Endothelial cell of umbilical vein (primary cell): ENCODE data around the gene RGS9. TPM values are rescaled to one million over a fixed set of nuclear protein-coding genes. Genes with fewer than 3 reads are reported as not detected.

Experiments
- BruUV-seq: library from RNA; stranded (reverse); fragments of 400-500 nt; replicated peaks from 2 replicates; lab custom pipeline; 2021; lab: Mats Ljungman, UMichigan
- CTCF ChIA-PET: fragments of 300-600, 350-600 bp; sonication (Branson Sonifier 250); formaldehyde crosslinking; loops from one replicate; lab custom pipeline; 2021; ENCODE audit warnings: antibody characterized with exemption, inconsistent platforms; lab: Charles Lee
- POLR2A ChIA-PET: fragments of 300-600, 350-600 bp; sonication (Branson Sonifier 250); formaldehyde crosslinking; loops from one replicate; lab custom pipeline; 2021; ENCODE audit warnings: antibody characterized with exemption, inconsistent platforms; lab: Charles Lee
- DNase-seq: peaks from one replicate; pipeline ENCODE4 v3.0.0-alpha.2; 2011; ENCODE audit warnings: low read depth, low spot score
- FAIRE-seq: peaks from 2 replicates; lab custom pipeline; 2011; peaks lifted over from hg19 to GRCh38; lab: Jason Lieb, UNC
- H2AFZ ChIP-seq: 2 replicates; pipeline ENCODE4 v1.6.0; 2012; ENCODE audit warnings: low read depth, low read length, control low read depth, inconsistent platforms
- H3K27ac ChIP-seq: 2 replicates; pipeline ENCODE4 v1.5.1; 2011; ENCODE audit warnings: low read depth, mild to moderate bottlenecking, control low read depth, low read length, moderate library complexity; ENCODE audit not compliant: insufficient read depth
- H3K27me3 ChIP-seq, 2 experiments: 2 replicates each; pipeline versions ENCODE4 v1.6.0 to v1.6.1; 2011; ENCODE audit warnings: low read length in 2 of 2, mixed read lengths in 1 of 2; ENCODE audit not compliant: control insufficient read depth in 2 of 2, insufficient read depth in 2 of 2
- H3K36me3 ChIP-seq, 2 experiments: 2 replicates in 1 of 2; 3 replicates in 1 of 2; pipeline ENCODE4 v1.5.1; 2011; ENCODE audit warnings: low read length in 2 of 2, mild to moderate bottlenecking in 1 of 2, moderate library complexity in 1 of 2; ENCODE audit not compliant: control insufficient read depth in 2 of 2, insufficient read depth in 2 of 2; ENCODE audit errors: extremely low read depth in 1 of 2
- H3K4me1 ChIP-seq: 3 replicates; pipeline ENCODE4 v1.5.1; 2011; ENCODE audit warnings: mild to moderate bottlenecking, low read length; ENCODE audit not compliant: control insufficient read depth, insufficient read depth; ENCODE audit errors: extremely low read depth
- H3K4me2 ChIP-seq: 2 replicates; pipeline ENCODE4 v1.6.1; 2011; ENCODE audit warnings: low read length, control low read depth, mixed read lengths; ENCODE audit not compliant: insufficient read depth
- H3K4me3 ChIP-seq, 3 experiments: fragments of 200-600 bp in 1 of 3; sonication (generic), shearing (Covaris generic) in 1 of 3; replicated peaks in 1 of 3; 2 replicates each; pipeline ENCODE4 v1.5.1; 2011 to 2016; ENCODE audit warnings: control low read depth in 3 of 3, low read length in 3 of 3, mild to moderate bottlenecking in 2 of 3, inconsistent platforms in 1 of 3, low read depth in 1 of 3, moderate library complexity in 1 of 3; ENCODE audit not compliant: insufficient read depth in 1 of 3
- H3K79me2 ChIP-seq: 2 replicates; pipeline ENCODE4 v1.6.0; 2012; ENCODE audit warnings: low read length, inconsistent platforms; ENCODE audit not compliant: control insufficient read depth, insufficient read depth
- H3K9ac ChIP-seq: replicated peaks from 2 replicates; pipeline ENCODE3; 2011; ENCODE audit warnings: low read length, control low read depth; ENCODE audit not compliant: insufficient read depth; ENCODE audit errors: extremely low read depth
- H3K9me1 ChIP-seq: replicated peaks from 3 replicates; pipeline ENCODE4 v1.6.0; 2011; ENCODE audit warnings: mild to moderate bottlenecking, low read length; ENCODE audit not compliant: control insufficient read depth, insufficient read depth; ENCODE audit errors: extremely low read depth
- H3K9me3 ChIP-seq: replicated peaks from 2 replicates; pipeline ENCODE4 v1.5.1; 2012; ENCODE audit warnings: low read length, inconsistent platforms; ENCODE audit not compliant: control insufficient read depth, insufficient read depth
- H4K20me1 ChIP-seq: replicated peaks from 2 replicates; pipeline ENCODE3; 2011; ENCODE audit warnings: mild to moderate bottlenecking, low read length; ENCODE audit not compliant: control insufficient read depth, insufficient read depth; ENCODE audit errors: extremely low read depth
- CTCF ChIP-seq, 2 donors: IDR thresholded peaks; 1 replicate in 1 of 2; 2 replicates in 1 of 2; pipeline ENCODE4 v1.5.1; 2011; ENCODE audit warnings: low read length in 2 of 2, mild to moderate bottlenecking in 2 of 2, moderate library complexity in 2 of 2, control low read depth in 1 of 2, inconsistent platforms in 1 of 2, low read depth in 1 of 2; ENCODE audit not compliant: insufficient read depth in 1 of 2; ENCODE audit errors: extremely low read depth in 1 of 2
- EZH2 ChIP-seq: IDR thresholded peaks from 2 replicates; pipeline ENCODE4 v1.6.1; 2012; ENCODE audit warnings: borderline replicate concordance, low read depth, mild to moderate bottlenecking, moderate library complexity, low read length, inconsistent platforms; ENCODE audit not compliant: severe bottlenecking
- FOS ChIP-seq: IDR thresholded peaks from 2 replicates; pipeline ENCODE4 v1.6.1; 2011; ENCODE audit warnings: mild to moderate bottlenecking, low read length, moderate library complexity, borderline replicate concordance; ENCODE audit not compliant: insufficient read depth
- GATA2 ChIP-seq: IDR thresholded peaks from 2 replicates; pipeline ENCODE4 v1.7.0; 2011; ENCODE audit warnings: low read depth, mild to moderate bottlenecking, moderate library complexity, mixed read lengths, low read length; ENCODE audit not compliant: insufficient read length, insufficient read depth
- JUN ChIP-seq: IDR thresholded peaks from 2 replicates; pipeline ENCODE4 v1.6.1; 2011; ENCODE audit warnings: borderline replicate concordance, low read depth; ENCODE audit not compliant: insufficient read length, insufficient read depth
- MAX ChIP-seq: IDR thresholded peaks from 2 replicates; pipeline ENCODE4 v1.6.1; 2011; ENCODE audit not compliant: insufficient read depth, insufficient read length
- MYC ChIP-seq: IDR thresholded peaks from one replicate; pipeline ENCODE4 v1.6.1; 2011; ENCODE audit warnings: mild to moderate bottlenecking, low read depth, low read length
- POLR2A ChIP-seq: IDR thresholded peaks from 2 replicates; pipeline ENCODE4 v1.6.1; 2012; ENCODE audit warnings: low read depth, mild to moderate bottlenecking, control low read depth, low read length
- POLR2AphosphoS5 ChIP-seq: IDR thresholded peaks from 2 replicates; pipeline ENCODE4 v1.6.1; 2012; ENCODE audit warnings: low read depth, mild to moderate bottlenecking, control low read depth, low read length, moderate library complexity; ENCODE audit not compliant: insufficient read depth
- dilution Hi-C: fragments of 300-500 bp; cut with MboI; formaldehyde crosslinking; loops from one replicate; pipeline ENCODE4 v1.15.0; 2019; ENCODE audit warnings: low sequenced_read_pairs; ENCODE audit not compliant: extremely low pct_ligation_motif_present
- intact Hi-C: fragments of 100-400 bp; cut with micrococcal nuclease; formaldehyde crosslinking; loops from one replicate; pipeline ENCODE4 v1.10.0; 2022
- polyA plus RNA-seq, 4 experiments: library from polyadenylated mRNA; depleted of rRNA in 3 of 4; stranded (reverse) in 3 of 4; unstranded in 1 of 4; fragments of >200 nt; gene quantifications; 2 replicates each; pipeline versions ENCODE4 v1.2.1 to v1.2.3, GENCODE V29; 2011 to 2012; ENCODE audit warnings: missing spikeins in 1 of 4
- total RNA-seq: library from RNA; stranded (reverse); gene quantifications from 2 replicates; pipeline ENCODE4 v1.2.3, GENCODE V29; 2021

The RGS9 gene
- total and polyA plus RNA-seq, 2 donors (not counting 3 experiments of a cell fraction or from before 2014, with no cell fraction given): 0.61 to 1.4 TPM

- dilution Hi-C loops: no loop called here
- POLR2A ChIA-PET: no interaction called here
- FAIRE-seq (no peak), DNase-seq (no peak)
- CTCF ChIA-PET: interaction anchor here (1.5 to 3.7 kb wide), 2 partner anchors 60 to 73 kb away, joined by 4 to 38 read pairs; partner anchors contain the start of gene RGS9
- H3K4me2 ChIP-seq: no peak overlapping the region
- no peaks in the 10 kb centered on the region for H3K36me3 ChIP-seq
- H3K9me3 ChIP-seq: no peaks in the 10 kb centered on the region
- H3K9ac ChIP-seq: no peak overlapping the region
- no peaks in the 10 kb centered on the region for H3K27me3 ChIP-seq
- H3K27ac ChIP-seq: no peak overlapping the region
- H3K9me1 ChIP-seq: no peaks in the 10 kb centered on the region
- H3K79me2 ChIP-seq: no peaks in the 10 kb centered on the region
- no peak overlapping the region for H3K4me3 ChIP-seq
- no peak overlapping the region for H2AFZ ChIP-seq
- BruUV-seq: no TSS peak
- TF ChIP-seq POLR2A (no peak), EZH2 (no peak), MAX (no peak), JUN (no peak), CTCF (IDR thresholded peaks at IDR 0.05; ENCODE audit: extremely low read depth in 1 of 2, insufficient read depth in 1 of 2, low read depth in 1 of 2, low read length in 2 of 2) (no peak), GATA2 (no peak), FOS (no peak), POLR2AphosphoS5 (no peak), MYC (no peak)
- intact Hi-C loops: loop anchor here (5.0 kb wide), 1 partner anchor 414 kb away; no protein-coding TSS in a partner anchor
- peaks cover 9% of the 10 kb centered on the region for H3K4me1 ChIP-seq
- no peaks in the 10 kb centered on the region for H4K20me1 ChIP-seq
Observed at GRCh38 chr17:65196617-65197016, 59.4 kb downstream of the RGS9 start.
